GM18907 (cell line): Measurements from ENCODE around the gene SLC25A30.
"Not testable (repeated sequence)": the region's sequence is repeated elsewhere in the genome, so short reads cannot be mapped to it uniquely, and the experiment has no call there.

Source experiments
- ATAC-seq: cut with Tn5 transposase; IDR thresholded peaks from one replicate; pipeline ENCODE4 v1.9.1; 2021; ENCODE audit warnings: mild to moderate bottlenecking, moderate library complexity; ENCODE audit not compliant: unreplicated experiment

SLC25A30 gene

GRCh38 chr13:45370922-45371406 is 47.2 kb downstream of the SLC25A30 start:
- no peak for ATAC-seq

GRCh38 chr13:45369116-45369515 is 49.1 kb downstream of the SLC25A30 start:
- no peak for ATAC-seq

GRCh38 chr13:45368571-45368970 is 49.6 kb downstream of the SLC25A30 start:
- ATAC-seq: no peak

DNA sequence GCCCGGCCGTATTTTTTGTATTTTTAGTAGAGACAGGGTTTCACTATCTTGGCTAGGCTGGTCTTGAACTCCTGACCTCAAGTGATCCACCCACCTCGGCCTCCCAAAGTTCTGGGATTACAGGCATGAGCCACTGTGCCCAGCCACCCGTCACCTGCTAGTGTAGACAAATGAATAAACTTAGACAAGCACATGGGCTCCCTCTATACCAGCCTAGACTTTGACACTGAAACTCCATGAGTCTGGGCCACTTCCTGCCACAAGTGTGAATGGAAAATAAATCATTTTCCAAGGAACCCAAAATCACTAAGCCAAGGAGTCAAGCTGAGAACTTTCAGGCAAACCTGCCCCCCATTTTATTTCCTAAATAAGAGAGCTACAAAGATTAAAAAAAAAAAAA is 50.2 kb downstream of the SLC25A30 start:
- no peak for ATAC-seq

DNA sequence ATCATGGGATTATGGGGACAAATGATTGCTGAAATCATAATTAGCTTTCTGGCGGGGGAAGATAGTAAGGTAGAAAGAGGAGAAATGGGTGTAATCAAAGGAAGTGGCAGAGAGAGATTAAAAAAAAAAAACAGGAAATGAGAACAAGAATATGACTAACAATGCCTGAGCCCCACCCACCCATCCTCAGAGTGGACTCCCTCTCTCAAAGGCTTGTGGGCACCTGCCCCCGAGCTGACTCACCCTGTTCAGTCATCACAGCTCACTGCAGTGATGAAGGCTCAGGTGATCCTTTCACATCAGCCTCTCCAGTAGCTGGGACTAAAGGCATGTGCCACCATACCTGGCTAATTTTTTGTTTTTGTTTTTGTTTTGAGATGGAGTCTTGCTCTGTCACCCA is 50.8 kb downstream of the SLC25A30 start:
- peak; percentile 94 for ATAC-seq

DNA sequence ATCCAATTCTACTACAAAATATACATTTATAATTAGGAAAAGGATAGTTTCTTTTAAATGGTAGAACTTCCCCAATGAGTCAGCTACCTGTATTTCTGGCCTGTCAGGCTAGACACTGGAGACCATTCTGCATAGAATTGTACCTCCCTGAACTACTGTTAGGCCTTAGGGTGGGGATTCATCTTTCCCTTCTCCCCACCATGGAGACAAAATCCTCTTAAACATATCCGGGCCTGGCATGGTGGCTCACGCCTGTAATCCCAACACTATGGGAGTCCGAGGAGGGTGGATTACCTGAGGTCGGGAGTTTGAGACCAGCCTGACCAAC is 52.7 kb downstream of the SLC25A30 start:
- ATAC-seq: no peak

DNA sequence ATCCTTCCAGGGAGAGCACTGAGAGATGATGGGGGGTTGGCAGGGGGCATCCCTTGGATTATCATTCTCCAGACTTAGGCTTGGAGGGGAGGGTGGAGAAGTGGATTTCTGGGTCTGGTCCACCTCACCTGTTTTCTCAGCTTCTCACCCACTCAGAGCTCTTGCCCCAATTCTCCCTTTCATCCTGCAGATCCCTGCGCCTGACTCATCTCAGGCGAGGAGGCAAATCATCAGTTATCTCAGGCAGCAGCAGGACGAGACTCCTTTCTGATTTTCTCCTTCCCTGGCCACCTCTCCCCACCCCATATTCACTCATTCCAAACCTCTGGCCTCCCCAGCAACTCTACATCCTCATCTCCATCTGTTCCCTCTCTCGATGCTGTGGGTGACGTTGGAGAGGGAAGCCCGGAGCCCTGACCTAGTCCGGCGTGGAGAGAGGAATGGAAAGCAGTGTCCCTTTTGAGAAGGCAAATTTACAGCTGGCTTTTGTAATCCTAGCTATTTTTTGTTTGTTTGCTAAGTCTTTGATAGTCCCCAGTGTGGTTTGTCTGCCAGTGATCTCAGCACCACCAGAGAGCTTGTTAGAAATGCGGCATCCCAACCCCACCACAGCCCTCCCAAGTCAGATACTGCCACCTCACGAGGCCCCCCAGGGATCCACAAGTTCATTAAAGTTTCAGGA is 53.2 kb downstream of the SLC25A30 start:
- ATAC-seq: no peak

GRCh38 chr13:45362939-45363338 is 55.2 kb downstream of the SLC25A30 start:
- no peak for ATAC-seq

- no peak for ATAC-seq
Measured at GRCh38 chr13:45361596-45362206, 56.5 kb downstream of the SLC25A30 start.

- ATAC-seq: no peak
Measured at GRCh38 chr13:45356966-45357672, 61.1 kb downstream of the SLC25A30 start.

- ATAC-seq: no peak
Measured at GRCh38 chr13:45353895-45354294, 64.3 kb downstream of the SLC25A30 start.

DNA sequence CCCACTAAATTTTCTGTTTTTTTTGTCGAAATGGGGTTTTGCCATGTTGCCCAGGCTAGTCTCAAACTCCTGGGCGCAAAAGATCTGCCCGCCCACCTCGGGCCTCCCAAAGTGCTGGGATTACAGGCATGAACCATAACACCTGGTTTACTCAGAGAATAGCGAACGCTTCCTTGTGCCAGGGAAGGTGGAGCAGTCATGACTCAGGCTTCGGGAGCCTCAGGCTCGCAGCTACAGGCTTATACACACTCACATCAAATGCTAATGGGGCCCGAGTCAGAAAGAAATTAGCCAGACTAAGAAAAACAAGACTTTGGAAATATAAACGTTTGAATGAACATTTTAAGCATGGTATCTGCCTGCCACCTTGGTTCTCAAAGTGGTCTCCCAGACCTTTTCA is 66.1 kb downstream of the SLC25A30 start:
- ATAC-seq: no peak

DNA sequence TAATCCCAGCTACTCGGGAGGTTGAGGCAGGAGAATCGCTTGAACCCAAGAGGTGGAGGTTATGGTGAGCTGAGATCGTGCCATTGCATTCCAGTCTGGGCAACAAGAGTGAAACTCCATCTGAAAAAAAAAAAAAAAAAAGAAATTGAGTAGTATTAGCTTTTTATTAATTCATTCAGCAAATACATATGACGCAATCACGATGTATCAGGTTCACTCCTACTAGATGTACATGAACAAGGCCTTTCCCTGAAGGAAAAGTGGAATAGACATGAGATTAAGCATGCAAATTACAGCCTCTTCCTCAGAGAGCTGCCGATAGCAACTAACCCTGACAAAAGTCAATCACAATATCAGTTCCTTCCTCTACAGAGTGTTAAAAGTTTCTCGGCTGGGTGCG is 68.0 kb downstream of the SLC25A30 start:
- ATAC-seq: no peak

- ATAC-seq: no peak
Measured at GRCh38 chr13:45349438-45349837, 68.7 kb downstream of the SLC25A30 start.

DNA sequence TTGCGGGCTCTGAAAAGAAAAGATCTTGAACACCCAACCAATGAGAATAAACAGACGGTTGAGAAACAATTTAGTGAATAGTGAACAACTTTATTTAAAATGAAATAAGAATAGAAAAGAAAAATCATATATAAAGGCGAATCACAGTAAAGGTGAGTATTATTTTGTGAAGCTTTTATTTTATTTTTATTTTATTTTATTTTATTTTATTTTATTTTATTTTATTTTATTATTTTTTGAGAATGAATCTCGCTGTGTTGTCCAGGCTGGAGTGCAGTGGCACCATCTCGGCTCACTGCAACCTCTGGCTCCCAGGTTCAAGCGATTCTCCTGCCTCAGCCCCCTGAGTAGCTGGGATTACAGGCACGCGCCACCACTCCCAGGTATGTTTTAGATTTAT is 74.1 kb downstream of the SLC25A30 start:
- not testable (repeated sequence) for ATAC-seq
